Ovary (tissue), 9 donors: Measurements from ENCODE around the gene PSMG4. TPM values are rescaled to one million over a fixed set of nuclear protein-coding genes. Genes with fewer than 3 reads are reported as not detected.

ENCODE experiments used
- DNase-seq, 5 donors: peaks; one replicate each; pipeline ENCODE4 v3.0.0-alpha.2; 2019 to 2020
- H3K27ac ChIP-seq, 2 donors: fragments of 200-600 bp; one replicate each; pipeline versions ENCODE4 v1.5.1 to v1.8.0; 2019 to 2022
- H3K27me3 ChIP-seq: fragments of 200-600 bp; one replicate; pipeline ENCODE4 v1.8.0; 2022
- H3K36me3 ChIP-seq: fragments of 200-600 bp; sonication (generic); one replicate; pipeline ENCODE4 v1.5.1; 2019
- H3K4me1 ChIP-seq: one replicate; pipeline ENCODE4 v1.8.1; 2013; ENCODE audit warnings: mild to moderate bottlenecking, moderate library complexity; ENCODE audit not compliant: insufficient read depth
- H3K4me3 ChIP-seq: fragments of 200-600 bp; sonication (generic); one replicate; pipeline ENCODE4 v1.5.1; 2017
- H3K9me3 ChIP-seq, 2 donors: fragments of 200-600 bp in 1 of 2; sonication (generic) in 1 of 2; one replicate each; pipeline versions ENCODE4 v1.5.1 to v1.8.1; 2013 to 2019; ENCODE audit warnings: mild to moderate bottlenecking in 1 of 2, moderate library complexity in 1 of 2
- CTCF ChIP-seq, 3 donors: fragments of 450-650 bp in 2 of 3; fragments of 200-600 bp in 1 of 3; IDR thresholded peaks; one replicate each; pipeline versions ENCODE4 v1.5.1 to v1.8.0; 2016 to 2022; ENCODE audit warnings: antibody characterized with exemption in 3 of 3, mild to moderate bottlenecking in 1 of 3
- EP300 ChIP-seq: sonication (generic); formaldehyde crosslinking; IDR thresholded peaks from one replicate; pipeline ENCODE4 v1.6.1; 2017; ENCODE audit warnings: antibody characterized with exemption
- POLR2A ChIP-seq: fragments of 450-650 bp; IDR thresholded peaks from one replicate; pipeline ENCODE4 v1.6.1; 2017; ENCODE audit warnings: antibody characterized with exemption, mild to moderate bottlenecking, moderate library complexity
- WGBS, 3 donors: extraction: QIAGEN DNeasy Blood & Tissue Kit in 1 of 3; methylation state at CpG; one replicate each; pipeline versions ENCODE4 v1.1.5 to v1.1.7; 2013 to 2017; 5-methylcytosine and 5-hydroxymethylcytosine counted together
- intact Hi-C, 4 donors: fragments of 100-400 bp; cut with DNase I; formaldehyde crosslinking; loops; one replicate each; pipeline versions ENCODE4 v1.11.0 to v1.15.1; 2022 to 2023
- polyA plus RNA-seq, 2 donors: library from polyadenylated mRNA; stranded (reverse); fragments of 200-250 nt in 1 of 2; fragments of 350-450 nt in 1 of 2; fragmentation: Illumina TruSeq in 1 of 2; extraction: RNeasy Lipid Tissue Mini Kit (QIAGEN cat#74804) in 1 of 2; gene quantifications; one replicate each; pipeline ENCODE4 v1.2.3, GENCODE V29; 2013 to 2014
- total RNA-seq, 7 donors: library from RNA; depleted of rRNA in 2 of 7; stranded (reverse); fragments of >200 nt in 2 of 7; fragmentation: NEBNext Ultra II Directional in 3 of 7; extraction: Animal tissue kit (Norgen Biotek cat#: 25700) in 3 of 7; gene quantifications; one replicate each; pipeline versions ENCODE4 v1.1.0 to v1.2.4, GENCODE V29; 2016 to 2023
- donor health status: DM: no; HTN: no; CAD: no; lungs with moderate emphysema.
- donor health status: DM: no; HTN: no; CAD: no.
- donor health status: Bipolar disorder and iron deficiency.
- donor health status: DM: yes; HTN: yes; CAD: no.
- donor health status: DM: no; HTN: no; CAD: no.
- donor health status: DM: yes; HTN: yes; CAD: no.

The PSMG4 gene
- total and polyA plus RNA-seq, 9 donors: 8.5 to 34.8 (median 22.7) TPM

- Histone ChIP-seq H3K4me1 (no peaks in the 10 kb centered on the region), H3K27ac (no peak overlapping the region), H3K9me3 (no peaks in the 10 kb centered on the region), H3K27me3 (no peaks in the 10 kb centered on the region), H3K36me3 (no peaks in the 10 kb centered on the region), H3K4me3 (no peak overlapping the region)
- no peak for TF ChIP-seq EP300
- TF ChIP-seq POLR2A: no peak
- TF ChIP-seq CTCF (IDR thresholded peaks at IDR 0.05): no peak
- intact Hi-C loops: no loop called here
- DNase-seq: peak in 1 of 5 donors; percentile 14
- WGBS, 3 donors: 75 to 87% (median 79%) methylated on average over 11 of the region's 11 CpGs
Observed at GRCh38 chr6:3296537-3296936, 37.8 kb downstream of the PSMG4 start.

DNA sequence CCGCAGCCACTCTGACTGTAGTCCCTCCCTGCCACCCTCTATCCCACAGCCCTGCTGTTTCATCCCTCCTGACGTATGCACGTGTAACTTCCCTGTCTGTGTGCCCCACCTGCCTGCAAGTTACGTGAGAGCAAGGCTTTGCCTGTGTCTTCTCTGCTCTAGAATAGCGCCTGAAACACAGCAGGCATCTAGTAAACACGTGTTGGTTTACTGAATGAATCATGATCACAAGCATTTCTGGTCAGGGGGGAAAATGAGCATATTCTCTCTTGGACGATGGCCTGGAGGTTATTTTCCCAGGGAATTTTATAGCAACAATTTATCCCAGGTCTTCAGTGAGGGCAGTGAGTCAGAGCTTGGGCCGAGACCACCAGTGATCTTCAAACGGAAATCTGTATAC is 38.3 kb downstream of the PSMG4 start:
- WGBS, 3 donors: 60 to 69% (median 69%) methylated on average over 9 of the region's 9 CpGs
- Histone ChIP-seq H3K27me3 (no peaks in the 10 kb centered on the region), H3K4me1 (no peaks in the 10 kb centered on the region), H3K4me3 (no peak overlapping the region), H3K9me3 (no peaks in the 10 kb centered on the region), H3K36me3 (no peaks in the 10 kb centered on the region), H3K27ac (no peak overlapping the region)
- intact Hi-C loops: no loop called here
- peak in 1 of 5 donors; percentile 7 for DNase-seq
- no peak for TF ChIP-seq POLR2A
- TF ChIP-seq EP300: no peak
- no peak for TF ChIP-seq CTCF (IDR thresholded peaks at IDR 0.05)

GRCh38 chr6:3297909-3298308 is 39.2 kb downstream of the PSMG4 start:
- TF ChIP-seq CTCF (IDR thresholded peaks at IDR 0.05) (no peak), POLR2A (no peak), EP300 (no peak)
- Histone ChIP-seq H3K4me3 (no peak overlapping the region), H3K27ac (no peak overlapping the region), H3K4me1 (no peaks in the 10 kb centered on the region), H3K27me3 (no peaks in the 10 kb centered on the region), H3K9me3 (no peaks in the 10 kb centered on the region), H3K36me3 (no peaks in the 10 kb centered on the region)
- 81 to 87% (median 82%) methylated on average over 11 of the region's 11 CpGs for WGBS, 3 donors
- intact Hi-C loops: no loop called here
- no peak for DNase-seq

DNA sequence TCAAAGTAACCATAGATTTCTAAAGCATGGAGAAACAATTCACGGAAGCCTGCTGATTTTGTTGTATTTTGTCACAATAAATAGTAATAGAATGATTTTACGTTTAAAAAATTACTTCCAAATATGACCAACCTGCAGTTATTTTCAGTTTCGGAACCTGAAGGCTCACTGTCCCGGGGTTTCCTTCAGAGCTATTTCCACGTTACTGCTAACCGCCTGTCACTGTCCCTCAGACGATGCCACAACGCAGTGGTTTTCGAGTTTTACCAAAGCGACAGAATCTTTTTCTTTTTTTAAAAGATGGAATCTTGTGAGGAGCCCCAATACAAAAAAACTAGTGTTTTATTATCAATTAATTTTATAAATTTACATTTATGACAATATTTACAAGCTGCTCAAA is 40.5 kb downstream of the PSMG4 start:
- intact Hi-C loops: no loop called here
- peak in 1 of 5 donors; percentile 2 for DNase-seq
- H3K4me1 ChIP-seq: no peaks in the 10 kb centered on the region
- TF ChIP-seq EP300: no peak
- TF ChIP-seq CTCF (IDR thresholded peaks at IDR 0.05): no peak
- TF ChIP-seq POLR2A: no peak
- H3K9me3 ChIP-seq: no peaks in the 10 kb centered on the region
- H3K27me3 ChIP-seq: no peaks in the 10 kb centered on the region
- H3K4me3 ChIP-seq: no peak overlapping the region
- 91 to 94% (median 93%) methylated on average over 10 of the region's 10 CpGs for WGBS, 3 donors
- H3K27ac ChIP-seq: no peak overlapping the region
- no peaks in the 10 kb centered on the region for H3K36me3 ChIP-seq
